Endodermal cell (in vitro differentiated cells): ENCODE results near the gene MRM2. TPM values are rescaled to one million over a fixed set of nuclear protein-coding genes. Genes with fewer than 3 reads are reported as not detected.

Experiments
- DNase-seq: peaks from one replicate; pipeline ENCODE4 v3.0.0-alpha.2; 2017
- H3K27ac ChIP-seq: 2 replicates; pipeline ENCODE4 v1.5.1; 2013; ENCODE audit warnings: mild to moderate bottlenecking, low read depth, low read length, moderate library complexity
- H3K27me3 ChIP-seq: 2 replicates; pipeline ENCODE4 v1.6.1; 2013; ENCODE audit warnings: mild to moderate bottlenecking, low read length, moderate library complexity; ENCODE audit not compliant: insufficient read depth, control insufficient read depth, poor library complexity, severe bottlenecking
- H3K36me3 ChIP-seq: 2 replicates; pipeline ENCODE4 v1.7.0; 2013; ENCODE audit warnings: mild to moderate bottlenecking, low read length, moderate library complexity; ENCODE audit not compliant: control insufficient read depth, insufficient read depth
- H3K4me1 ChIP-seq: one replicate; pipeline ENCODE4 v1.7.0; 2013; ENCODE audit warnings: low read length; ENCODE audit not compliant: control insufficient read depth, insufficient read depth
- H3K4me3 ChIP-seq: 2 replicates; pipeline ENCODE4 v1.5.1; 2013; ENCODE audit warnings: mild to moderate bottlenecking, low read length, moderate library complexity
- H3K9ac ChIP-seq: 2 replicates; pipeline ENCODE4 v1.6.1; 2013; ENCODE audit warnings: mild to moderate bottlenecking, low read length, moderate library complexity; ENCODE audit not compliant: poor library complexity, severe bottlenecking; ENCODE audit errors: extremely low read depth
- H3K9me3 ChIP-seq: 2 replicates; pipeline ENCODE4 v1.6.1; 2013; ENCODE audit warnings: mild to moderate bottlenecking, low read length, moderate library complexity; ENCODE audit not compliant: control insufficient read depth
- H3K27ac Mint-ChIP-seq: 2 replicates; pipeline ENCODE4 v1.8.0; 2020; ENCODE audit warnings: mixed read lengths
- H3K27me3 Mint-ChIP-seq: 2 replicates; pipeline ENCODE4 v1.8.0; 2021; ENCODE audit warnings: mild to moderate bottlenecking, mixed read lengths; ENCODE audit not compliant: insufficient read depth
- H3K36me3 Mint-ChIP-seq: 2 replicates; pipeline ENCODE4 v1.8.0; 2020; ENCODE audit warnings: low read depth, mixed read lengths
- H3K4me1 Mint-ChIP-seq: 2 replicates; pipeline ENCODE4 v1.8.0; 2020; ENCODE audit warnings: mixed read lengths
- H3K4me3 Mint-ChIP-seq: 2 replicates; pipeline ENCODE4 v1.8.0; 2020; ENCODE audit warnings: mild to moderate bottlenecking, moderate library complexity, mixed read lengths
- H3K9me3 Mint-ChIP-seq: 2 replicates; pipeline ENCODE4 v1.8.0; 2020; ENCODE audit warnings: mild to moderate bottlenecking, mixed read lengths
- CTCF ChIP-seq: fragments of 200-600 bp; sonication (generic); conservative IDR thresholded peaks from 2 replicates; pipeline ENCODE4 v1.5.0; 2021; ENCODE audit warnings: antibody characterized with exemption, mild to moderate bottlenecking
- WGBS, 2 experiments: methylation state at CpG; one replicate each; pipeline versions ENCODE4 v1.1.5 to v1.1.7; 2013; ENCODE audit warnings: missing lambda C conversion rate in 2 of 2, mixed read lengths in 1 of 2; ENCODE audit not compliant: insufficient coverage in 1 of 2, insufficient read length in 1 of 2; 5-methylcytosine and 5-hydroxymethylcytosine counted together
- total RNA-seq, 2 donors: library from RNA; stranded (reverse); fragmentation: NEBNext Ultra II Directional in 1 of 2; extraction: Animal tissue kit (Norgen Biotek cat#: 25700) in 1 of 2; gene quantifications; 2 replicates in 1 of 2; 3 replicates in 1 of 2; pipeline ENCODE4 v1.2.1, GENCODE V29; 2021

MRM2 gene
- total RNA-seq, 2 donors from 2014 or later, result 38.9 TPM

DNA sequence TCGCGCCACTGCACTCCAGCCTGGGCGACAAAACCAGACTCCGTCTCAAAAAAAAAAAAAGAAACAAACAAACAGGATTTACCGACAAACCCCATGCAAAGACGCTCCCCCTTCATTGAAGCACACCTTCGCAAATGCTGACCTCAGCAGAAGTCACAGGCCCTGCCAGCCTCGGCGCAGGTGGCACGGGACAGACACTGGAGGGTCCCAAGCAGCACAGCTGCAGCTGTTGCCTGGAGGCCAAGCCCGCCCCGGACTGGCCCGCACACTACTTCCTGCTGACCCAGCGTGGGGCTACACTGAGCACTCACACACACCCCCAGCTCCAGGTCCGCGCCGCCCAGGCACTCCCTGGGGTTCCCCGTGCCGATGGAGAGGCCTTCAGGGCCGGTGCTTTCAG lies 41.1 kb upstream of the MRM2 start:
- no peak overlapping the region for H3K9ac ChIP-seq
- Mint-ChIP-seq H3K9me3 (no peaks in the 10 kb centered on the region), H3K36me3 (peaks cover 8% of the 10 kb centered on the region), H3K27ac (peak overlapping the region; percentile 86), H3K4me1 (peaks cover 13% of the 10 kb centered on the region), H3K27me3 (no peaks in the 10 kb centered on the region), H3K4me3 (no peak overlapping the region)
- H3K27me3 ChIP-seq, result no peaks in the 10 kb centered on the region
- TF ChIP-seq CTCF, result no peak
- whole genome bisulfite sequencing, 2 experiments, result 92% methylated on average over 13 to 20 of the region's 20 CpGs
- no peaks in the 10 kb centered on the region for H3K36me3 ChIP-seq
- no peaks in the 10 kb centered on the region for H3K9me3 ChIP-seq
- DNase-seq, result no peak
- peaks cover 6% of the 10 kb centered on the region for H3K4me1 ChIP-seq
- H3K4me3 ChIP-seq, result no peak overlapping the region
- H3K27ac ChIP-seq, result no peak overlapping the region

- Mint-ChIP-seq H3K9me3 (no peaks in the 10 kb centered on the region), H3K27me3 (no peaks in the 10 kb centered on the region), H3K36me3 (peaks cover 14% of the 10 kb centered on the region), H3K4me1 (peaks cover 13% of the 10 kb centered on the region), H3K27ac (peak overlapping the region; percentile 86), H3K4me3 (no peak overlapping the region)
- no peak overlapping the region for H3K4me3 ChIP-seq
- H3K27ac ChIP-seq, result no peak overlapping the region
- H3K4me1 ChIP-seq, result peaks cover 6% of the 10 kb centered on the region
- no peaks in the 10 kb centered on the region for H3K36me3 ChIP-seq
- H3K27me3 ChIP-seq, result no peaks in the 10 kb centered on the region
- DNase-seq, result peak; percentile 51
- H3K9me3 ChIP-seq, result no peaks in the 10 kb centered on the region
- 82% methylated on average over 8 to 14 of the region's 14 CpGs for WGBS, 2 experiments
- H3K9ac ChIP-seq, result no peak overlapping the region
- TF ChIP-seq CTCF, result no peak
Observed at GRCh38 chr7:2282185-2282751, 40.3 kb upstream of the MRM2 start.

- Histone ChIP-seq H3K4me1 (peaks cover 6% of the 10 kb centered on the region), H3K36me3 (no peaks in the 10 kb centered on the region), H3K9me3 (no peaks in the 10 kb centered on the region), H3K9ac (no peak overlapping the region), H3K27ac (no peak overlapping the region), H3K27me3 (no peaks in the 10 kb centered on the region), H3K4me3 (no peak overlapping the region)
- Mint-ChIP-seq H3K27me3 (no peaks in the 10 kb centered on the region), H3K9me3 (no peaks in the 10 kb centered on the region), H3K36me3 (peaks cover 21% of the 10 kb centered on the region), H3K4me3 (no peak overlapping the region), H3K4me1 (peaks cover 13% of the 10 kb centered on the region), H3K27ac (peak overlapping the region; percentile 86)
- DNase-seq, result no peak
- TF ChIP-seq CTCF, result no peak
- WGBS, 2 experiments, result 86 to 87% methylated on average over 7 to 9 of the region's 9 CpGs
Observed at GRCh38 chr7:2281541-2281940, 39.5 kb upstream of the MRM2 start.
